ENCODE results near the gene GMPPB.

- TF ChIP-seq CTCF (IDR thresholded peaks at IDR 0.05; ENCODE audit: insufficient read depth, low read length), result no peak
- TF ChIP-seq REST (IDR thresholded peaks at IDR 0.05; ENCODE audit: insufficient replicate concordance, low read depth), result no peak
- TF ChIP-seq POLR2AphosphoS5 (IDR thresholded peaks at IDR 0.05; ENCODE audit: low read depth), result no peak
Observed at GRCh38 chr3:49733551-49733950, 9.8 kb upstream of the GMPPB start.
